Stimulated activated CD8-positive, alpha-beta memory T cell treated with anti-CD3 and anti-CD28 coated beads, Interleukin-7, amount 100 ng/mL, for 48 hours (primary cell): ENCODE measurements around the gene ANKDD1A.

Source experiments
- DNase-seq, 2 donors: peaks; one replicate each; pipeline ENCODE4 v3.0.0-alpha.2; 2020; ENCODE audit warnings: low read depth in 1 of 2; ENCODE audit errors: extremely low read depth in 1 of 2

Gene ANKDD1A

GRCh38 chr15:64921711-64922110 lies 10.0 kb downstream of the ANKDD1A start:
- DNase-seq: no peak

- no peak for DNase-seq
Observed at GRCh38 chr15:64923546-64923945, 11.8 kb downstream of the ANKDD1A start.

- DNase-seq: no peak
Observed at GRCh38 chr15:64925335-64926330, 13.9 kb downstream of the ANKDD1A start.

GRCh38 chr15:64926661-64927060 lies 15.0 kb downstream of the ANKDD1A start:
- no peak for DNase-seq

- no peak for DNase-seq
Observed at GRCh38 chr15:64928626-64929220, 17.0 kb downstream of the ANKDD1A start.

GRCh38 chr15:64930019-64930652 lies 18.4 kb downstream of the ANKDD1A start:
- DNase-seq: no peak

- DNase-seq: no peak
Observed at GRCh38 chr15:64930778-64931371, 19.2 kb downstream of the ANKDD1A start.

- no peak for DNase-seq
Observed at GRCh38 chr15:64931381-64931780, 19.7 kb downstream of the ANKDD1A start.

- no peak for DNase-seq
Observed at GRCh38 chr15:64934023-64934422, 22.3 kb downstream of the ANKDD1A start.

- no peak for DNase-seq
Observed at GRCh38 chr15:64938192-64938591, 26.5 kb downstream of the ANKDD1A start.

- no peak for DNase-seq
Observed at GRCh38 chr15:64942356-64942755, 30.7 kb downstream of the ANKDD1A start.

- no peak for DNase-seq
Observed at GRCh38 chr15:64943512-64944225, 32.0 kb downstream of the ANKDD1A start.

GRCh38 chr15:64944961-64945360 lies 33.3 kb downstream of the ANKDD1A start:
- DNase-seq: no peak

- DNase-seq: no peak
Observed at GRCh38 chr15:64947211-64947610, 35.5 kb downstream of the ANKDD1A start.

GRCh38 chr15:64948916-64949315 lies 37.2 kb downstream of the ANKDD1A start:
- DNase-seq: no peak

- DNase-seq: no peak
Observed at GRCh38 chr15:64949383-64950186, 37.9 kb downstream of the ANKDD1A start.

- DNase-seq: no peak
Observed at GRCh38 chr15:64950888-64951287, 39.2 kb downstream of the ANKDD1A start.

GRCh38 chr15:64951777-64952418 lies 40.2 kb downstream of the ANKDD1A start:
- DNase-seq: no peak

- no peak for DNase-seq
Observed at GRCh38 chr15:64954395-64954794, 42.7 kb downstream of the ANKDD1A start.
